T-cell (primary cell): ENCODE data around the gene ABHD5. TPM values are rescaled to one million over a fixed set of nuclear protein-coding genes. Genes with fewer than 3 reads are reported as not detected.

Source experiments
- ATAC-seq, 4 experiments: fragments of 200-7000 bp in 3 of 4; fragments of 150-1000 bp in 1 of 4; cut with Tn5 transposase; replicated peaks in 1 of 4; 1 replicate in 3 of 4; 2 replicates in 1 of 4; pipeline ENCODE4 v1.10.0; 2021; ENCODE audit warnings: moderate library complexity in 3 of 4, mild to moderate bottlenecking in 2 of 4, moderate number of reproducible peaks in 1 of 4
- CTCF ChIA-PET, 2 donors: fragments of 300-600 bp; sonication (Branson Sonifier 250); formaldehyde crosslinking; loops; one replicate each; lab custom pipeline; 2022; ENCODE audit warnings: antibody characterized with exemption in 2 of 2; lab: Charles Lee
- POLR2A ChIA-PET, 2 donors: fragments of 300-600 bp; sonication (Branson Sonifier 250); formaldehyde crosslinking; loops; one replicate each; lab custom pipeline; 2022; ENCODE audit warnings: antibody characterized with exemption in 2 of 2; lab: Charles Lee
- DNase-seq, 35 experiments: peaks; one replicate each; pipeline versions ENCODE4 v3.0.0 to v3.0.0-alpha.2; 2013 to 2023
- H3K27ac ChIP-seq: one replicate; pipeline ENCODE4 v1.5.1; 2013; ENCODE audit warnings: low read length
- H3K27me3 ChIP-seq, 2 experiments: replicated peaks in 1 of 2; 1 replicate in 1 of 2; 2 replicates in 1 of 2; pipeline versions ENCODE4 v1.6.1 to v1.7.0; 2013; ENCODE audit warnings: low read length in 1 of 2, mixed read lengths in 1 of 2; ENCODE audit not compliant: control insufficient read depth in 2 of 2, insufficient read depth in 2 of 2; ENCODE audit errors: extremely low read depth in 1 of 2
- H3K36me3 ChIP-seq, 2 donors: 1 replicate in 1 of 2; 2 replicates in 1 of 2; pipeline versions ENCODE4 v1.6.1 to v1.7.0; 2013; ENCODE audit warnings: low read length in 1 of 2; ENCODE audit not compliant: control insufficient read depth in 2 of 2, insufficient read depth in 1 of 2; ENCODE audit errors: extremely low read depth in 1 of 2
- H3K4me1 ChIP-seq, 2 experiments: 1 replicate in 1 of 2; 2 replicates in 1 of 2; pipeline versions ENCODE4 v1.6.1 to v1.7.0; 2013; ENCODE audit warnings: low read length in 2 of 2, mixed read lengths in 1 of 2; ENCODE audit not compliant: insufficient read depth in 2 of 2, control insufficient read depth in 1 of 2; ENCODE audit errors: extremely low read depth in 1 of 2
- H3K4me3 ChIP-seq, 2 donors: 1 replicate in 1 of 2; 2 replicates in 1 of 2; pipeline versions ENCODE4 v1.5.1 to v1.7.0; 2013; ENCODE audit warnings: mild to moderate bottlenecking in 2 of 2, low read length in 1 of 2, moderate library complexity in 1 of 2; ENCODE audit not compliant: control insufficient read depth in 1 of 2; ENCODE audit errors: extremely low read depth in 1 of 2
- H3K9me3 ChIP-seq: 2 replicates; pipeline ENCODE4 v1.7.0; 2013
- H3K27ac Mint-ChIP-seq, 2 donors: one replicate each; pipeline ENCODE4 v1.8.0; 2020 to 2021; ENCODE audit warnings: mild to moderate bottlenecking in 2 of 2, mixed read lengths in 2 of 2
- H3K27me3 Mint-ChIP-seq, 2 donors: one replicate each; pipeline ENCODE4 v1.8.0; 2021 to 2022; ENCODE audit warnings: mixed read lengths in 2 of 2
- H3K36me3 Mint-ChIP-seq: one replicate; pipeline ENCODE4 v1.8.0; 2021; ENCODE audit warnings: mixed read lengths
- H3K4me1 Mint-ChIP-seq, 3 donors: one replicate each; pipeline ENCODE4 v1.8.0; 2020 to 2022; ENCODE audit warnings: mixed read lengths in 3 of 3, mild to moderate bottlenecking in 1 of 3
- H3K4me3 Mint-ChIP-seq, 3 donors: one replicate each; pipeline ENCODE4 v1.8.0; 2020 to 2022; ENCODE audit warnings: mild to moderate bottlenecking in 3 of 3, mixed read lengths in 3 of 3, moderate library complexity in 3 of 3
- H3K9me3 Mint-ChIP-seq, 3 donors: one replicate each; pipeline ENCODE4 v1.8.0; 2020 to 2022; ENCODE audit warnings: mixed read lengths in 3 of 3
- WGBS: methylation state at CpG from one replicate; pipeline ENCODE4 v1.1.5; 2013; ENCODE audit warnings: missing lambda C conversion rate; ENCODE audit not compliant: insufficient coverage; 5-methylcytosine and 5-hydroxymethylcytosine counted together
- total RNA-seq, 35 experiments: library from RNA in 6 of 35; stranded (reverse) in 6 of 35; fragments of 120-200 nt in 1 of 35; gene quantifications; one replicate each; pipeline versions ENCODE4 v1.2.1 to v1.2.4 and lab custom pipeline; 2013 to 2026

Gene ABHD5
- total RNA-seq, 5 donors from 2014 or later (not counting 1 experiment from before 2014, with no cell fraction given), result 5.3 to 9.2 (median 8.2) TPM

- ChIA-PET CTCF (no interaction called here), POLR2A (no interaction called here)
- H3K36me3 Mint-ChIP-seq, result no peaks in the 10 kb centered on the region
- no peak for ATAC-seq
- peaks cover 22 to 33% (median 26%) of the 10 kb centered on the region in 3 donors for H3K4me1 Mint-ChIP-seq
- no peaks in the 10 kb centered on the region for H3K9me3 Mint-ChIP-seq
- Histone ChIP-seq H3K36me3 (no peaks in the 10 kb centered on the region), H3K9me3 (no peaks in the 10 kb centered on the region), H3K27ac (no peak overlapping the region), H3K4me3 (no peak overlapping the region), H3K27me3 (no peaks in the 10 kb centered on the region), H3K4me1 (peaks cover 4 to 12% of the 10 kb centered on the region in 2 experiments)
- no peak for DNase-seq
- H3K27me3 Mint-ChIP-seq, result no peaks in the 10 kb centered on the region
- H3K4me3 Mint-ChIP-seq, result no peak overlapping the region
- no CpG with 5 or more reads among the region's 4 CpGs for WGBS
- no peak overlapping the region for H3K27ac Mint-ChIP-seq
Measured at GRCh38 chr3:43688245-43688650, 2.5 kb upstream of the ABHD5 start.

DNA sequence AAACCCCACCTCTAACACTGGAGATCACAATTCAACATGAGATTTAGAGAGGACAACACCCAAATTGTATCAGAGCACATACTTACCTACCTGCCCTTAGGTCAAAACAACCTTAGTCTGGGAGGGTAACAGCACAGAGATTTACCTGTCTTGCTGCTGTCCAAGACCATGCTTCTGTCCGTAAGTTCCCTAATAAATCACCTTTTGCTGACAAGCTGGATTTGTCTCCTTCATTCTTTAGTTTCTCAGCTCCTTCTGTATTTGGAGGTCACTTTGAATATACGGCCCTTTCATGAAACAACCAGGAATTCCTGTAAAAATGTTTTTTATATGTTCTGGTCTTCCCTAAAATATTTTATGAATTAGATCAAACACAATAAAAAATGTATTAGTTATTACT is 1.6 kb upstream of the ABHD5 start:
- POLR2A ChIA-PET, result no interaction called here
- peaks cover 28 to 39% (median 31%) of the 10 kb centered on the region in 3 donors for H3K4me1 Mint-ChIP-seq
- Histone ChIP-seq H3K4me1 (peaks cover 4 to 12% of the 10 kb centered on the region in 2 experiments), H3K36me3 (no peaks in the 10 kb centered on the region), H3K27ac (no peak overlapping the region), H3K9me3 (no peaks in the 10 kb centered on the region), H3K27me3 (no peaks in the 10 kb centered on the region), H3K4me3 (no peak overlapping the region)
- WGBS, result no CpG with 5 or more reads among the region's 2 CpGs
- DNase-seq (no peak), ATAC-seq (no peak)
- peak overlapping the region in 2 of 3 donors; percentile 88 to 89 for H3K4me3 Mint-ChIP-seq
- no peaks in the 10 kb centered on the region for H3K36me3 Mint-ChIP-seq
- no peaks in the 10 kb centered on the region for H3K27me3 Mint-ChIP-seq
- CTCF ChIA-PET, result interaction anchor here in 1 of 2 donors (0.6 kb wide), 1 partner anchor 465 kb away, joined by 3 read pairs; no protein-coding TSS in a partner anchor
- H3K9me3 Mint-ChIP-seq, result no peaks in the 10 kb centered on the region
- H3K27ac Mint-ChIP-seq, result peak overlapping the region in 1 of 2 donors; percentile 93

- Histone ChIP-seq H3K9me3 (no peaks in the 10 kb centered on the region), H3K4me3 (peak overlapping the region; percentile 63 to 81), H3K4me1 (peaks cover 4 to 12% of the 10 kb centered on the region in 2 experiments), H3K27me3 (no peaks in the 10 kb centered on the region), H3K36me3 (no peaks in the 10 kb centered on the region), H3K27ac (peak overlapping the region; percentile 73)
- peak in 2 of 35 experiments; percentile 1 to 4 for DNase-seq
- ChIA-PET CTCF (interaction anchor here in 1 of 2 donors (0.6 kb wide), 1 partner anchor 466 kb away, joined by 3 read pairs; no protein-coding TSS in a partner anchor), POLR2A (interaction anchor here (0.5 to 0.7 kb wide), 4 partner anchors 8 to 1188 kb away, joined by 3 to 7 read pairs (median 5); no protein-coding TSS in a partner anchor)
- no peaks in the 10 kb centered on the region for H3K27me3 Mint-ChIP-seq
- H3K9me3 Mint-ChIP-seq, result no peaks in the 10 kb centered on the region
- peaks cover 31 to 39% (median 34%) of the 10 kb centered on the region in 3 donors for H3K4me1 Mint-ChIP-seq
- WGBS, result 42% methylated on average over 5 of the region's 26 CpGs
- H3K36me3 Mint-ChIP-seq, result no peaks in the 10 kb centered on the region
- ATAC-seq, result no peak
- peak overlapping the region; percentile 79 to 93 for H3K27ac Mint-ChIP-seq
- peak overlapping the region; percentile 88 to 89 (median 88) for H3K4me3 Mint-ChIP-seq
Measured at GRCh38 chr3:43689766-43690399, 855 bp upstream of the ABHD5 start.

DNA sequence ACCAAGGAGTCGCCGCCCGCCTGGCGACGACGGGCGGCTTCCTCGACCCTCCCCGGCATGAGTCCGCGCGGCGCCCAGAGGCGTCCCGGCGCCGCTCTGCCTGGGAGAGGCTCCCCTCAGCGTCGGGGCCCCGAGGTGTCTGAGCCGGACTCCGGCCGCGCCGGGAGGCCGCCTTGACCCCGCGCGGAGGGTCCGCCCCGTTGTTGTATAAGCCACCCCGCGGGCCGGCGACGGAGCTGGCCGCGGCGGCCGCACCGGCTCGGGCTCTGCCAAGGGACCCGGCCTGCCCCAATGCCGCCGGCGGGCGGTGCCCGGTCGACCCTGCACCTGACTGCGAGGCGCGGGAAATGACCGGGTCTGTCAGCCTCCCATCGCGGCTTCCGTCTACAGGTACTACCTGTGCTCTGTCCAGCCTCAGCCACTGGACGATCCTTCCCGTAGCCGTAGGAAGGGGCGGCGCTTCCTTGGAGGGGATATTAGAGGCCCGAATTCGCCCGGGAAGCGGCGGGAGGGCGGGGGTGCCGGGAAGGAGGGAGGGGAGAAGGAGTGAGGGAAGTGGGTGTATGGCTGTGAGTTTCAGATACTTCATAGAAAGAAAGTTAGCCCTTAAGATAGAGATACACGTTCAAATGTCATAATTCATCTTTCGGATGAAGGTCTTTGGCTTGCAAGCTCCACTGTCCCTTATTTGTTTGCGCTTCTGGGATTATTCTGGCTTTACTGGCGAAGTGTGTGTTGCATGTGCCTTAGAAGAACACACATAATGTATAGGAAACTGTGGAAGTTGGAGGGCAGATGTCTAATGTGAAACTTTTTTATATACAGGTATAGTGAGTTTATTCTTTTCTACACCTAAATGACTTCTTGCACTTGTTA is 620 bp downstream of the ABHD5 start:
- Mint-ChIP-seq H3K4me1 (peaks cover 36 to 39% (median 38%) of the 10 kb centered on the region in 3 donors), H3K9me3 (no peaks in the 10 kb centered on the region), H3K27me3 (no peaks in the 10 kb centered on the region), H3K27ac (peak overlapping the region; percentile 50 to 80), H3K4me3 (peak overlapping the region; percentile 88 to 89 (median 88)), H3K36me3 (no peaks in the 10 kb centered on the region)
- H3K36me3 ChIP-seq, result no peaks in the 10 kb centered on the region
- ChIA-PET POLR2A (no interaction called here), CTCF (no interaction called here)
- H3K27me3 ChIP-seq, result no peaks in the 10 kb centered on the region
- peak overlapping the region; percentile 63 to 77 for H3K4me3 ChIP-seq
- under 1% methylated on average over 63 of the region's 72 CpGs for WGBS
- H3K9me3 ChIP-seq, result no peaks in the 10 kb centered on the region
- DNase-seq (peak in 24 of 35 experiments; percentile 0 to 43 (median 8)), ATAC-seq (peak; percentile 17 to 35 (median 26))
- peaks cover 4 to 12% of the 10 kb centered on the region in 2 experiments for H3K4me1 ChIP-seq
- H3K27ac ChIP-seq, result peak overlapping the region; percentile 29

- Histone ChIP-seq H3K4me1 (peaks cover 4 to 12% of the 10 kb centered on the region in 2 experiments), H3K4me3 (no peak overlapping the region), H3K27me3 (no peaks in the 10 kb centered on the region), H3K9me3 (no peaks in the 10 kb centered on the region), H3K36me3 (no peaks in the 10 kb centered on the region), H3K27ac (no peak overlapping the region)
- H3K36me3 Mint-ChIP-seq, result no peaks in the 10 kb centered on the region
- no peak overlapping the region for H3K27ac Mint-ChIP-seq
- H3K27me3 Mint-ChIP-seq, result no peaks in the 10 kb centered on the region
- POLR2A ChIA-PET, result no interaction called here
- DNase-seq (no peak), ATAC-seq (no peak)
- CTCF ChIA-PET, result no interaction called here
- H3K4me3 Mint-ChIP-seq, result peak overlapping the region; percentile 70 to 89 (median 75)
- H3K9me3 Mint-ChIP-seq, result no peaks in the 10 kb centered on the region
- peaks cover 38 to 39% (median 38%) of the 10 kb centered on the region in 3 donors for H3K4me1 Mint-ChIP-seq
- WGBS, result 100% methylated on average over 4 of the region's 8 CpGs
Measured at GRCh38 chr3:43692085-43692855, 1.5 kb downstream of the ABHD5 start.
